T-helper 1 cell (primary cell): ENCODE data around the gene CSNK1G1.

Experiments used
- DNase-seq, 5 donors: peaks; one replicate each; pipeline ENCODE4 v3.0.0-alpha.2; 2012 to 2020

Gene CSNK1G1

GRCh38 chr15:64187396-64188191, 168.4 kb downstream of the CSNK1G1 start:
- peak in 1 of 5 donors; percentile 21 for DNase-seq

DNA sequence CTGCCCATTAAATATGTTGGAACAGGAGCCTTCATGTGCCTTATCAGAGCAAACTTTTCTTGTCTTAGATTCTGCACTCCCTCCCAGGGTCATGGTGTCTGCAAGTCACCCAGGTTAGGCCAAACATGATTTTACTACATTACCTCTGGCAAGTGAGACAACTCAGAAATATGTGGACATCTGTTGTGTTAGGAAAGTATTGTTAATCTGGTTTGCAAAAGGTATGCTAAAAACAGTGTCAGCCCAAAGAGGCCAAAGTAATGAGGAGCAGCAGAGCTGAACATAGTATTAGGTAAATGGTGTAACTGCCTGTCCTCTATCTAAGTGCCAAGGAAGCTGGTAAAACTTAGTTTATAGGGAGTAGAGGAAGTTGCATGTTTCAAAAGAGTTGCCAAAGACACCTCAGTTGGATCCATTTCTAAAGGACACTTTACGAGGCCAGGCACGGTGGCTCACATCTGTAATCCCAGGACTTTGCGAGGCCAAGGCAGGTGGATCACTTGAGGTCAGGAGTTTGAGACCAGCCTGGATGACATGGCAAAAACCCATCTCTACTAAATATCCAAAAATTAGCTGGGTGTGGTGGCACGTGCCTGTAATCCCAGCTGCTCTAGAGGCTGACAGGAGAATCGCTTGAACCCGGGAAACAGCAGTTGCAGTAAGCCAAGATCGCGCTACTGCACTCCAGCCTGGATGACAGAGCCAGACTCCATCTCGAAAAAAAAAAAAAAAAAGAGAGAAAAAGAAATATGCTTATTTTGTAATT, 170.6 kb downstream of the CSNK1G1 start:
- no peak for DNase-seq

DNA sequence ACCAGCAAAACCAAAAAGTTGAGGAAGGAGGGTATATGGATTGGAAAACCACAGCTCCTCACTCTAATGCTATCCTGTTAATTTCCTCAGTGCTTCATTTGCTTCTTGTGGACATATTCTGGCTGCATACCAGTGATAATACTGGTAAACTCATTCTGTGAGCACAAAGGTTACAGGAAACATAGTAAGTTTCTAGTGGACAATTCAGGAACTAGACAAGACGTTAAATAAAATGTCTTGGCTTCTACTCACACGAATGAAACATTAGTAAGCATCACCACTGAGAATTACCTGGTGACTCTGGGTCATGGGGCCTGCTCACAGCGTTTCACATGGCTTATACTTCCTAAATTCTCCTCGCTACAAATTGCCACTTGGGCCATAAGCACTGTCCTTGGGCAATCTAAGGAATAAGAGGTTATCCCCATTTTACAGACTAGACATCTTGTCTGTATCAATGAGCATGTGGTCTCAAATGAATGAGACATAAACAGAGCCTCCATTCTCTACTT, 173.1 kb downstream of the CSNK1G1 start:
- no peak for DNase-seq

DNA sequence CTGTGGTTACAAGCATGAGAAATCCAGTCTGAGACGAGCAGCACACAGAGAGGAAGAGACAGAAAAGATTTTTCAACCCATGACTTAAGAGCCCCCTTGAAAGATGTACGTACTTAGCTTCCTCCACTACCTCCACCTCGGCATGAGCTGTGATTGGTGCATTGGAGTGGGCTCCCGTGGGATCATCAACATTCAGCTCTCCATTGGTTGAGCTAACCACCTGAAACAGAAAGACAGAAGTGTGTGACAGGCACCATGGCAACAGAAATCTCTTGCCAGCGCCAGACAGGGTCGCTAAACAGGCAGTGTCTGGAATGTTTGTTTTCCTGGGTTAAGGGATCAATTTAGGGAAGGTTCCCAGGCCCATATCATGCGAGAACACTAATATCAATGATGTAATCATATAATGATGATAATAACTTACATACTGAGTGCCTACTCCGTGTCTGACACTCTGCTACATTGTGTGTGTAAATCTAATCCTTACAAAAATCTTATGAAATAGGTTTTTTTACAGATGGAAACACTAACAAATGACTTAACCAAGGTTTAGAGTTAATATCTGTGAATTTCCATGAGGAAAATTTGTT, 175.6 kb downstream of the CSNK1G1 start:
- DNase-seq: no peak

GRCh38 chr15:64166102-64166890, 189.7 kb downstream of the CSNK1G1 start:
- DNase-seq: no peak

GRCh38 chr15:64164436-64164835, 191.5 kb downstream of the CSNK1G1 start:
- no peak for DNase-seq

GRCh38 chr15:64163659-64164362, 192.2 kb downstream of the CSNK1G1 start:
- no peak for DNase-seq

DNA sequence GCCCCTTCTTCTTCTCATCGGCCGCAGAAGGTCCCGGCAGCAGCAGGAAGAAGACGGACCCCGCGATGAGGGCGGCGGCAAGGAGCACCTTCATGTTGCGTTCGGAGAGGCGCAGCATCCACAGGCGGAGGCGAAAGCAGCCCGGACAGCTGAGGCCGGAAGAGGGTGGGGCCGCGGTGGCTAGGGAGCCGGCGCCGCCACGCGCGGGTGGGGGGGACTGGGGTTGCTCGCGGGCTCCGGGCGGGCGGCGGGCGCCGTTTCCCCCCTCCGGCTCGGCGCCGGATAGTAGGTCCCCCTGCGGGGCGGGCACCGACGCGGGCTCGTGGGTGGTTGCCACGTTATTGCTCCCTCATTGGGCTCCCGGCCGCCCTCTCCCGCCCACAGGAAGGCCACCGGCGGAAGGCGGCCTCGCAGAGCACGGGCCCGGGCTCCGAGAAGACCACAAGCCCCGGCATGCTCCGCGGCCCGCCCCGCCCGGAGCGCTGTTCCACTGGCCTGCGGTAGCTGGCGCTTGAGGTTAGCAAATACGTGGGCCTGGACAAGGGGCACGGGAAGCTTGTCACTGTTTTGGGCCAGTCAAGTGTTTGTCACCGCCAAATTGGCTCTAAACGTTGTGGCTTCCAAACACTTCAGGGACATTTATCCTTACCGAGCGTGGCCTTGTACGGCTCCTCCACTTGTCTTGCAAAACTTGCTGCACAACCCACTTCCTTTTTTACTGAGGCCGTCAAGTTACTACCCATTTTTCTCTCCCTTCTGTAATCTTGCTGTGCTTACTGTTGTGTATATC, 192.9 kb downstream of the CSNK1G1 start, which contains the start of gene PPIB:
TSS of gene PPIB (minus strand) at position 154 of the 790 bp plus-strand sequence. CDS start at position 118, 36 bp downstream.
- peak; percentile 92 to 99 (median 95) for DNase-seq

- peak in 1 of 5 donors; percentile 15 for DNase-seq
Measured at GRCh38 chr15:64162478-64162868, 193.5 kb downstream of the CSNK1G1 start.

DNA sequence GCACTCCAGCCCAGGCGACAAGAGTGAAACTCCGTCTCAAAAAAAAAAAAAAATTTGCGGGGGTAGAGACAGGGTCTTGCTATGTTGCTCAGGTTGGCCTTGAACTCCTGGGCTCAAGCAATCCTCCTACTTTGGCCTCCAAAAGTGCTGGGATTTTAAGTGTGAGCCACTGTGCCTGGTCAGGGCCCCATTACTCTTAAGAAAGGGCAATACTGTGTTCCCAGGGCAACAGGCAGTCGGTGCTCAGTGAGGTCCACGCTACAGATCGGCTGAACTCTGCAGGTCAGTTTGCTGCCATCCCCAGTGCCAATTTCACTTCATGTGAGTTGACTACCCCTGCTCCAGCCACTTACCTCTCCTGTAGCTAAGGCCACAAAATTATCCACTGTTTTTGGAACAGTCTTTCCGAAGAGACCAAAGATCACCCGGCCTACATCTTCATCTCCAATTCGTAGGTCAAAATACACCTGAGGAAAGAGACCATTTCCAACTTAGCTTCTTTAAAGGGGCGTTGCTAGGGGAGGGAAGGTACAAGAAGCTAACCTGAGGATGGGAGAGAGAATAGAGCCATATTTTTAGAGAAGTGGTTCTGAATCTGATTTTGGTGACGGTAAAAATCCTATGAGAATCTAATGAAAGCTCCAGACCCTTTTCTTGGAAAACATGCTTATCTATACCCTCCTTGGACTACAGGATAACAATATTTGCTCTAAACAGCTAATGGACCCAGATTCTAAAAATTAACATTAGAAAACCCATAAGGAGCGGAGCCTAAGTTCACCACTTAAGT, 194.1 kb downstream of the CSNK1G1 start:
- no peak for DNase-seq

DNA sequence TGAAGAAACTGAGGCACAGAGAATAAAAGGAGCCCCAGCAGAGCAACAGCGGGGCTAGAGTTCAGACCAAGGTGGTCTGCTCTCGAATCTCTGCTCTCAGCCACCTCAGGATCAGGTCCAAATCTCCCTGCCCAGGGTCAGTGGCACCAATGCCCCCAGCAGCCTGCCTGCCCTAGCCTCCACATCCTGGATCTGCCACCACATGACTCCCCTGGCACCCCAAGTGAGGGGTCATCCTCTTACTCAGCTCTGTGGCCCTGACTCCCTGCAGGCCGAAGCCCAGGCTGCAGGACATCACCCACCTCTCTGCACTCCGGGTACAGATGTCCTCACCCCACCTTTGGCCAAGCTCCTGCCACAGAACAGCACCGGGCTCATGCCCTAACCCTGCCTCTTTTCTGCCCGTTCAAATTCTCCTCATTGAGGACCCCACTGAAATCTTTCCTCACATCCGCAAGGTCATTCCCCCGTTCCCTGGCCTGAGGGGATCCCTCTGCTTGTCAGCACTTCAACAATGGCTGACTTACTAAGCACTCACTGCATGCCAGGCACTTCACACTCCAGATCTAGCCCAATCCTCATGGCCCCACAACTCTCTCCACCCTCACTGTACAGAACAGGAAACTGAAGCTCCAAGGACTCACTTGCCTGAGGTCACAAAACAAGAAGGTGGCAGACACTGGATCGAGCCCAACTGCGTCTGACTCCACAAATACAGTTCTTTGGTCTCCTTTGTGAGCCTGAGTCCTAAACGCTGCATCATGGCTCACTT, 197.4 kb downstream of the CSNK1G1 start:
- DNase-seq: no peak

DNA sequence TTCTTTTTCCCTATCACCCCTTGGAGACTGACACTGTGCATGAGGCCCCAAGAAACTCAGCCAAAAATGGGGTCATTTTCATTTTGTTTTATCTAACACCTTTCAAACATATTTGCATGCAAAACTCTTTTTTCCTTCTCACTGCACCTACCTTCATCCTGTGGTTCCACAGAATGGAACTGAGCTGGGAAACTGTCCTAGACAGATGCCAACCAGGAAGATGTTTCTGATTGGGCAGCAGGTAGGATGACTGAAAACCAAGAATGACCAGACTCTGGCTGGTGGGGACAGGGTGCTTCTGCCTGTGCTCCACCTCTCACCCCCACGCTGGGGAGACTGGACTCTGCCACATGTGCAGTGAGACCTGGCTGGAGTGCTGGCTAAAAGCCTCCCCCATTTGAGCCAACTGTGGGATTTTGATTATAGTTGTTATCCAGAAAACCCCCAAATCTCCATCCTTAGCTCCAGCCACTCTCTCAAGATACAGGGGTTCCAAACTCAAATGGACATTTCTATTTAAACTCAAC, 198.3 kb downstream of the CSNK1G1 start:
- no peak for DNase-seq

GRCh38 chr15:64156652-64157331, 199.2 kb downstream of the CSNK1G1 start:
- no peak for DNase-seq

DNA sequence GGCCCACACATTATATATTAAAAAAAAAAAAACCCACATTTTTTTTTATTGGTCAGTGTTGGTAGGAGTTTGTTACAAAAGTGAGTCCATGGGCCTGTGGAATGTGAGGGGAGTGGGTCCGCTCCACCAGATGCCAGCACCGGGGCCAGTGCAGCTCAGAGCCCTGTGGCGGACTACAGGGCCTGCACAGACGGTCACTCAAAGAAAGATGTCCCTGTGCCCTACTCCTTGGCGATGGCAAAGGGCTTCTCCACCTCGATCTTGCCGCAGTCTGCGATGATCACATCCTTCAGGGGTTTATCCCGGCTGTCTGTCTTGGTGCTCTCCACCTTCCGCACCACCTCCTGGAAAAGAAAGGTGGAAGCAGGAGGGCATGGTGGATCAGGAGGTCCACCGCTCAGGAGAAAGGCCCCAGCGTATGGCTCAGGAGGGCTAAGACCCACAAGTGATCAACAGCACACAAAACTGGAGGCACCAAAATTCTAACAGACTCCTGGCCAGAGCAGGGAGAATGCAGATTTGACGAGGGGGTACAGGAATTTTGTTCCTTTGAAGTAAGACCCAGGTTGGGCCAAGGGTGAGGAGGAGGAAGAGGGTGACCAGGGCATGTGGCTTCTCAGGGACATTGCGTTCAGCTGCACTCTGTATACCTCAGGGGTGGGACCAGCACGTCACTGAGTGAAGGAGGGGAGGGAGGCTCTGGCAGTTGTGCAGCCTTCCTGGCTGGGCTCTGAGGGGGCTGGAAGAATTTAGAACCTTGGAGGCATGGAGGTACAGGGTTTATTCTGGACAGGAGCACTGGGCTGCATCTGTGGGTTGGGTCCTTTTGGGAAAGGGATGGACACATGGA, 199.9 kb downstream of the CSNK1G1 start:
- no peak for DNase-seq

GRCh38 chr15:64153480-64154367, 202.2 kb downstream of the CSNK1G1 start:
- peak; percentile 74 to 89 (median 86) for DNase-seq
